ENCODE results near the gene ABR.
"Not testable (repeated sequence)": the region's sequence is repeated elsewhere in the genome, so short reads cannot be mapped to it uniquely, and the experiment has no call there.

ABR gene

DNA sequence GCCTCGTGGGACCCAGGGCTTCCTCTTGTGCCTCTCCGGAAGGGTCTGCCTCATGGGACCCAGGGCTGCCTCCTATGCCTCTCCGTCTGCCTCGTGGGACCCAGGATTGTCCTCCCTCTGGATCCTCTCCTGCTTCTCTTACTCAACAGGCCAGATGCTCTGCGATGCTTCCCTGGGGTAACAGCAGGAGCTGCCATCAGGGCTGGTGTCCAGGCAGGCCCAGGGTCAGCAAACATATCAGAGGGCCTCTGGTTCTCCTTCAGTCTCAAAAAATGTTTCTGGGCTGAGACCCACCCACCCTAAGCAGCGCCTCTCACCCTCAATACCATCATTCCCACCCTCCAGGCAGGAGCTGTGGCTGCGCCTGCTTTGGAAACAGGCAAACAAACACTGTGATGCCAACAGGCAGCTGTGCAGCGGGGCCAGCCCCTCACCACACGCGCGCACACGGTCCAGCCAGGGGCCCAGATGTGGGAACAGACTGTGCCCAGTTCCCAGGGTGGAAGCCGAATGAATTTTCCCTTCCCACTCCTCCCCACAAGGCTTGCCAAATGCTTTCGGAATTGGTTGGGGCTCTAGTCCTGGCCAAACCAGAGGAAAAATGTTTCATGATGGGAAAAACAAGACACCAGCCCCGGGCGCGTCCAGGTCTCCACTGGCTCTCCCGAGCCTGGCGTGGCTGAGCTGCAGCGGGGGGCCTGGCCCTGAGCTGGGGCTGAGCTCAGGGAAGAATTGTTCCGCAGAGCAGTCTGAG, 171.6 kb downstream of the ABR start:
- no peak for DNase-seq (ENCODE audit: low spot score)

DNA sequence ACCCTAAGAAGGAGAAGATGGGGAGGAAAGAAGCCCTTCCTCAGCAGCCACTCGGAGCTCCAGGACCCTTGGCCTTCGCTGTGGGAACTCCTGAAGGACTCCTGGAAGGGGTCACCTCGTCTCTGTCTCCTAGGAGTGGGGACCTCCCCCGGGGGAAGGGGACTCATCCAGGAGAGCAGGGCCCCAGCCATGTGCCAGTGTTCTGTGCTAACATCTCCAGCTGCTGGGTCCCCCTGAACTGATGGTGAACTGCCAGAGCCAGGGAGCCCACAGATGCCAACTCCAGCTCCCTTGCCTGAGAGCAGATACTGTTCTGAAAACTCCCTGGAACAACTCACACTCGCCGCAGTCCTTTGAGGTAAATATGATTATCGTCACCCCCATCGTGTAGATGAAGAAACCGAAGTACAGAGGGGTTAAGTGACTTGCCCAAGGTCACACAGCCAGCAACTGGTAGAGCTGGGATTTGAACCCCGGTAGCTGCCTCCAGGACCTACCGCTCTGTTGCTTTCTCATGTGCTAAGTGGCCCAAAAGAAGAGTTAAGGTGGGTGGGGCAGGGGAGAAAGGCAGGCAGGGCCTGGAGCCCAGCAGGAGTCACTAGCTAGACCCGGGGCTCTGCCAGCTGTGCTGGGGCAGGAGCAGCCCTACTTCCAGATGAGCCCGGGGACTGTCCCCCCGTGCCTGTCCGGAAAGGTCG, 172.3 kb downstream of the ABR start:
- no peak for DNase-seq (ENCODE audit: low spot score)

DNA sequence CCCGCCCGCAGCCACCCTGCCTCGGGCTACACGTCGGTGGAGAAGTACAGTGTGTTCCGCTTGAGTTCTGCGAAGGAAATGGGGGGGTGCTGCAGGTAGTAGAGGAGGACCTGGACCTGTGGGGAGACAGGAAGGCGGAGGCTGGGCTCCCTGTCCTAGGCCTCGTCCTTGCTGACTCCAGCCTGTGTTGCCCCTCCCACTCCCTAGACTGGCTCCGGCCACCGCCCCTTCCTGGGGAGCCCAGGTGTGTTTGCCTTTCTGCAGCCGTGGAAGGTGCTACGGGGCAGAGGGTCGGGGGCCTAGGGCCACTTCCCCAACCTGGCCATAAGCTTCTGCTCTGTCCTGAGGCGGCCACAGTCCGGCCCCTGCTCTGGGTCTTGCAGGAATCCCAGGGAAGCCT, 173.7 kb downstream of the ABR start:
- no peak for DNase-seq (ENCODE audit: low spot score)

DNA sequence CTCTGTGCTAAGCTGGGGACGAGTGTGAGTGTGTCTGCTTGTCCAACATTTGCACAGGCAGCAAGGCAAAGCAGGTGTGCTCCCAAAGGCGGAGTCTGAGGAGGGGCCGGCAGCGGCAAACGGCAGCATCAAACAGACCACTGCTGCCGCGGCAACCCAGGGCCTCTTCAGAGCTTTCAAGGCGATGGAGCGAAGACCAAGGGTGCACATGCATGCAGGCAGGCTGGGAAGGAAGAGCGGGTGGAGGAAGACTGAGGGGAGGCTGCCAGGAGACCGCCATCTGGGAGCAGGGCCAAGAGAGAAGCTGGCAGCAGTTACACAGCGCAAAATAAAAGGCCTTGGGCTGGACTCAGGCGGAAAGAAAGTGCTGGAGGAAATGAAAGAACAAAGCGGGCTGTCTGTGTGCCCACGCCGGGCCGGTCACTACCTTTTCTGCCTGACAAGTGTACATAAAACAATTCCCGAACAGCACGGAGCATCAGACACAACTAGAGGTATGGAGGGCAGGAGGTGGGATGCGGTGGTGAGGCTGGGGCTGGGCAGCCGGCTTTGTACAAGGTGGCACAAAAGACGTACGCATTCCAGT, 174.3 kb downstream of the ABR start:
- DNase-seq (ENCODE audit: low spot score), result peak; percentile 48

DNA sequence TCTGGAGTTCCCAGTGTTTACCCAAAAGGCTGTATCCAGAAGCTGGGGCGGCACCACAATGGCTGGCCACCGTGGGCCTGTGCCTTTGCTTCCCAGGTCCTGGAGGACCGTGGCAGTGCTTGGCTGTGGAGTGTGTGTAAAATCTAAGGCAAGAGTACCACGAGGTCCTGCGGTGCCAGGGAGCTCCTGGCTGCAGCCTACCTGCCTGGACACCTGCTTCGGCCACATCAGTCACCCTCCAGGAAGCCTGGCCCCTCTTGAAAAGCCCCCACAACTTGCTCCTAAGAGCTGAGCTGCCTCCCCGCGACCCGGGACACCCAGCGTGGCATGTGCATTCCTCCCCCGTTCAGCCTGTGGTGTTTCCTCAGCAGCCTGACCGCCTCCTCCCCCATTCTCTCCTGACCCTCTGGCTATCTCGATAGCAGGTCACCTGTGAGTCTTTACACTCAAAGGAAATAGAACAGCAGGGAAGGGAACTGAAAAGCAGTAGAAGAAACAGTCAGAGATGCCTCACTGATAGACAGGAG, 174.9 kb downstream of the ABR start:
- DNase-seq (ENCODE audit: low spot score), result no peak

DNA sequence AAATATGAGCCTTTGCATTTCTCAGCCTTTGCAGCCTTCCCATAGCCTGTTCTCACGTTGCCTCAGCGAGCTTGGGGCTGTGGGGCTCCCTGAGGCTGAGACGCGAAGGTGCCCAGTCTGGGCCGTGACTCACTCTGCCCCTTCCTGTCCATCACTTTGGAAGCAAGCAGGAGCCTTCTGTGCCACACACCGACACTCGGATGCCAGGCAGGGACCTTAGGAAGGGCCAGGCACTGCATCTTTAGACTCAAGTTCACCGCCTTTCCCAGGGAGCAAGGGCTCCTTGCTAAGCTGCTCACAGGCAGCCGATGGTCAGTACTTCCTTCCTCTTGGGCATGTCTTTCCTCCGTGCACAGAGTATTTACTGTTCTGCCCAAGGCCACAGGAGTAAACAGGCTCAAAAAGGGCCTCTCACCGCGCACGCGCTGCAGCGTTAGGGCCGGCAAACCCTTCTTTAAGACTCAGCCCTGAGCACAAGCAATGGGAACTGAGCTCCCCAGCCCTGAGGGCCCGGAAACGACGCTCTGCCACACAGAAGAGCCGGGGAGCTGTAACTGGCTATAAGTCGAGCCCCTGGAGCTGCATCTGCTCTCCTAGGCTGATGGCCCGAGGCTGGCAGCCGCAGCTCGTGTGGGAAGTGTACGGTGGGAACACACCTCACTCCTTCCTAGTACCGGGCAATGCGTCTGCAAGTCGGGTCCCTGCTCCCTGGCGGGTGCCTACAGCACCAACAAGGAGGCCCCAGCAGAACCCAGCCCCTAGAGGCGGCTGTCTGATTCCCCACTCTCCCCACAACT, 175.6 kb downstream of the ABR start:
- DNase-seq (ENCODE audit: low spot score), result no peak

DNA sequence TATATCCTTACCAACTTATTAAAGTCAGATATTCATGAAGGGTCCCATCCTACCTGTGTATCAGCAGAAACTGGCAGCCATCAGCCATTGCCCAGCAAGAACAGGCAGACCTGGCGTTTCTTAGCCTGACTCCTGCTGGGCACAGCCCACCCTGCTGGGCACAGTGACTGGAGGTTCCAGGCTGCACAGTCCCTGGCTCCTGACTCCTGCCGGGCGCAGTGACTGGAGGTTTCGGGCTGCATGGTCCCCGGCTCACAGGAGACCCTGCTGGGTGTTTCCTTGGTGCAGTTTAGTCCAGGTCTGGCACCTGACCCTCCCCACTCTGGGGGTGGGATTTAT, 176.2 kb downstream of the ABR start:
- no peak for DNase-seq (ENCODE audit: low spot score)

DNA sequence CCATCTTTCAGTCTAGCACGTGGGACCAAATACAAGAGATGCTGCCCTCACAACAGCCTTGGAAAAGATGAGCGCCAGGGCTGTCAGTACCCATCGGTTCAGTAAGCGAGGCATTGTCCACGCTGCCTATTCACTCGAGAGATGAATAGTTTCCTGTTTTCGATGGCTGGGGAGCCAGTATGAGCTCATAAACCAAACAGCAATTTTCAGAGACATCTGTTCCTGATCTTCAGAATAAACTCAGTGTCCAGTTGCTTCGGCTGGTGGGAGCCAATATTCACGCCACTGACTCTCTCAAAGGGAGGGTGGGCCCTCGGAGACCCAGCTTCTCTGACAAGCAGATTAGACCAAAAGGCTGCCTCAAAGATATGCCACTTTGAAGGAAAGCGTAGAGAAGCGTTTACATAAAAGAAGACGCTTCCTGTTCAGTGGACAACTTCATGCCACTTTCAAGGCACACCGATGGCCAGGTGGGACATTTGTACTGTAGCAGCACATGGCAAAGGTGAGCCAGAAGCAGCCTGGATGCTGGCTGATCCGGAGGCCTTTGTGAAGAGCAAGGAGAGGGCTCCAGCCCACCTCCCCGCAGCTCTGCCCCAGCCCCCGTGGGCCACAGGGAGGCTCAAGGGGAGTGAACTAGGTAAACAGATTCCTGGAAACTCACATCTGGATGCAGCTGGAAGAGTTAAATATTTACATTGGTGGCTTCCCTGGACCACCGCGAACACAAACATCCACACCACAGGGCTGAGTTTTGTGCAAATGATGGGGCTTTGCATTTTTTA, 176.8 kb downstream of the ABR start:
- no peak for DNase-seq (ENCODE audit: low spot score)

DNA sequence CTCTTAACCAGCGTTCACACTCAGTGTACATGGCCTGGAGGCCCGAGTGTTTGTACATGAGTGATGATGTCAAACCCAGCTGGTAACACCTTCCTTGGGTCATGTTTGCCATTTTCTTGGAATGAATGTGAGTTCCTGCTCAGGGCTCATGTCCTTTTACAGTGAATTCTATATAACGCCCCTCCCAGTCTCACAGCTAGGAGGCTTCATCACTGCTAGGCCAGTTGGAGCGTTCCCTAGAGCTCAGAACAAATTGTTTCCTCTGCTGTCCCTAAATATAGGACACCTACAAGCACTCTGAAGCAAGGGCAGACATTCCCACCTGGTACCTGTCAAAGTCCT, 177.4 kb downstream of the ABR start:
- DNase-seq (ENCODE audit: low spot score), result no peak

DNA sequence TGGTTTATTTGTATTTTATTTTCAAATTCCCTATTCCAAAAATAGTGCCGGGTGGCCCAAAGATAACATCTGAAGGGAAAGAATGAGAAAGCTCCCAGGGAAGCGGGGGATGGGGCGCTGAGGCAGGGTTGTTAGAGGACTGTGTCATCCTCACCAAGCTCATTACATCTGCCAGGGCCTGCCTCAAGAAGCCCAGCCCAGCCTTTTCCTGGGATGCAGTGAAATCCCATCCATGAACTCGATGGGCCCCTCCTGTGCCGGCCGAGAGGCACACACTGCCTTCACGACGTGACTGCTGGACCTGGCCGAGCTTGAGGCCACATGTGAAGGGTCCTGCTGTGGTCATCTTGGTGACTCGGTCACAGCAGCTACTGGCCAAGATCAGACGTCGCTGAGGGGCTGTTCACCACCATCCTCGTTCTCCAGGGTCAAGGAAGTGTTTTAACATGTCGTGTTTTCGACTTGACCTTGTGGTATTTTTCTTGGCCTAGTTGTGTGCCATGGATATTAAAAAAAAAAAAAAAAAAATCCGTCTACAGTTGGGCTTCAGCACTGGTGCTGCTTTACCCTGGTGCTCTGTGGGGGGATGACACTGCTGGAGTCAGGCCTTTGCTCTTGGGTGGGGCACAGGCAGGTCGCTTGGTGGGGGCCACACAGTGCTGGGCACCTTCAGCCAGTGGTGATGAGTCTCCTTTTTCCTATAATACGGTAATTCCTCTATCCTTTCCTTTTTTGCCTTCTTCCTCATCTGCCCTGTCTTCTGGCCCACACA, 178.0 kb downstream of the ABR start:
- DNase-seq (ENCODE audit: low spot score), result no peak

DNA sequence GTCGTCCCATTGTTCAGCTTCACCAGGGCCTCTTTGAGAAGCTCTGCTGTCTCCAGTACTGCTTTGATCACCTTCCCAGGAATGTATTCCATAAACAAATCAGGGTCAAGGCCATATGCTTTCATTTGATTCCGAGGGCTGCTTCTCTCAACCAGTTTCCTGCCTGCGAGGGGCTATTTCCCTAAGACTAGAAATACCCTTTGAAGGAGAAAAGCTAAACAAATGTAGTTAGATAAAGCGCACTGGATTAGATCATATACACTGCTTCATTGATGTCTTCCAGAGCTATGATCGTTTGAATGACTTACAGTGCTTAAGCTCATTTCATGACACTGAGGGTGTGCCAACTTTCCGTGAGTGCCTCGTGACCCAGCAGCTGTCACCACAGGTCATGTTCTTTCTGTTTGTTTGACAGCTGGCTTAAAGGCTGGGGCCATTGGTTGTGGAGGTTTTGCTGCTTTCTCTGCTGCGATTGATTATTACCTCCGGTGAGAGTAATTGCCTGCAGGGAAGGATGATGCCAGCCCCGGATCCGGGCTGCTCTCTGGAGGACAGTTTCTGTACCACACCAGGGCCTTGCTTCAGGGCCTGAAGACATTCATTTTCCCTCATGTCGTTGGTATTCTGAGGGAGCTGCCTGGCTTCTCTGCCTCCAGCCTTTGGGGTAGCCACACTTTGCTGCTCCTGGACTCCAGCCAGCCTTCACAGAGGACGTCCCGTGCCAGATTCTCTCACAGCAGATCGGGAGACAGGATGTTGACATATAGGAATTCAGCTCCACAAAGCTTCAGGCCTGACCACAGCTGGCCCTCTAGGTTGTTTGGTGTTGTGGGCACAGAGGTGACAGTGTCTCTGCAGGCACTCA, 179.0 kb downstream of the ABR start:
- DNase-seq (ENCODE audit: low spot score), result no peak

DNA sequence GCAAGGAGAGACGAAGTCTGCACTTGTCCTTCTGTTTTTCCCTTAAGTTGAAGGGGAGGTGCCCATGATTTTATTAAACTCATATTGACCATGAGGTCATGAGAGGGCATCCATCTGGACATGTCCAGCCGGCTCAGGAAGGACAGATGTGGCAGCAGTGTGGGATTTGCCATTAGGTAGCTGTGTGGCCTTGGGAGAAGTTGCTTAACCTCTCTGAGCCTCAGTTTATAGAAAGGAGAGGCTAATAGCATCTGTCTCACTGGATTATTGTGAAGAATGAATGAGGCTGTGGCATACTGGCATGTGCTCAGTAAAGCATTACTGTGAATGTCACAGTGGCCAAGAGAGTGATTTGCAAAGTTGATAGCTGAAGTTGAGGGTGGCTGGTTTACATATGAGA, 181.7 kb downstream of the ABR start:
- DNase-seq (ENCODE audit: low spot score), result no peak

DNA sequence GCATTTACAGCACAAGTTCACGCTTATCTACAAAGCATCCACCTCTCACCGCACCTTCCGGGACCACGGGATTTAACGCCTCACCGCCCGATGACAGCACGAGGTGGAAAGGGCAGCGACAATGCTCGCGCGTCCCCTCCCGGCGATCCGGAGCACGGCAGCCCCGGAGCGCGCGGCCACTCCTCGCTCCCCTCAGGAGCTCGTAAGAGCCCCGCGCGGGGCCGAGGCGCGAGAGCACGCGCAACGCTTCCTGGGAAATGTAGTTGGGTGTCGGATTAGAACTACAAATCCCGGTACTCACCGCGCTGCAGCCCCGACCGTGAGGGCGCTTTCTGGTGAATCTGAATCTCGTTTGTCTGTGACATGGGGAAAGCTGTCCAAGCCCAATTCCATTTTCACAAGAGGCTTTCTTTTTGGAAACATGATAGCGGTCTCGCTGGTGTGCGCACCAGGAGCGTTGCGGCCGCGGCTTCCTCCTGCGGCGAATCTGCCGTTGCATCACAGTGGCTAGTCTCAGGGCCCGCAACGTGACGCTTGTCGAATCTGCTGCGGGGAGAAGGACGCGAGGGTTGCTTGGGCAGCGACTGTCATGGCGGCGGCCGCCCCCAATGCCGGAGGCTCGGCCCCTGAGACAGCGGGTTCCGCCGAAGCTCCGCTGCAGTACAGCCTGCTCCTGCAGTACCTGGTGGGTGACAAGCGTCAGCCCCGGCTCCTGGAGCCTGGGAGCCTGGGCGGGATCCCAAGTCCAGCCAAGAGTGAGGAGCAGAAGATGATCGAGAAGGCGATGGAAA, 183.0 kb downstream of the ABR start, which contains the start of gene TIMM22:
TIMM22 (plus strand) TSS at position 576 of the 791 bp plus-strand sequence; CDS start at position 590, 14 bp downstream.
- peak; percentile 97 for DNase-seq (ENCODE audit: low spot score)

DNA sequence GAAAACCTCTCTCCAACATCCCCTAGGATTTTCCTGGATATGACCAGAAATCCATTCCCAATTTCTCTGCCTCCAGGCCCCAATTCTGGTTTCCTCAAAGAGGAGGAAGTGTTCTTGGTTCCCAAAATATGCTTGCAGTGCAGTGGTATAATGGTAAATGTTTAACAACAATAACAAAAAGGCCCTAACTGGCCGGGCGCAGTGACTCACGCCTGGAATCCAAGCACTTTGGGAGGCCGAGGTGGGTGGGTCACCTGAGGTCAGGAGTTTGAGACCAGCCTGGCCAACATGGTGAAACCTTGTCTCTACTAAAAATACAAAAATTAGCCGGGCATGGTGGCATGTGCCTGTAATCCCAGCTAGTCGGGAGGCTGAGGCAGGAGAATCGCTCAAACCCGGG, 184.5 kb downstream of the ABR start:
- not testable (repeated sequence) for DNase-seq (ENCODE audit: low spot score)

DNA sequence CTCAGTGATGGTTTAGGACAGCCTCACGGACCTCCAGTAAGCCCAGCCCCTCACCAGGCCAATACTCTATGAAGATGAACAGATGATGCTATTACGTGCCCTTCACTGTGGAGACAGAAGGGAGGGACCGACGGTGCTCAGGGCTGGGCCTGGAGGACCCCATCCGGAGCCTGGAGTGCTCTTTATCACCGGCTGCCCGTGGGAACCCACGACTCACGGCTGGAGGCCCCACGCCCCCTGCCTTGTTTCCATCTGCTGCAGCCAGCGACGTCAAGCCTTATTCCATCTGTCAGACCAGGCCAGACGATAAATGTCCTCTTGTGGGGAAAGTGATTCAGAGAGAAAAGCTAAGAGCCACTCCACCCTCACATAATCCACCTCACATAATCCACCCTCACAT, 186.8 kb downstream of the ABR start:
- DNase-seq (ENCODE audit: low spot score), result no peak

DNA sequence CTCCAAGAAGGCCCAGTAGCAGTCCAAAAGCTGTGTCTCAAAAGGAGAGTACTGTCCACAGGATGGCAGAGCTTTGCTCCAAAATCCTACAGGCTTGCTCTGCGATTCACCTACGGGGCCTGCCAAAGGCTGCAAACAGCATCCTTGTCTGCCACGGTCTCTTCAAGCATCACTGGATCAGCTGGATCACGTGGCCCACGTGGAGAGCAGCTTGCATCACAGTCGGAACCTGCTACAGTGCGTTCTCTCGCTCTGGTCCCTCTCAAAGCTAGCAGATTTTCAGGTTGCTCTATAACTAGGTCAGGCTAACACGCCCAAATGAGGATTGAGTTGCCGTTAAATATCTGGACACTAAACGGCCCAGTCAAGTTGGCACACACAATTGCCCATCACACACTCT, 191.2 kb downstream of the ABR start:
- no peak for DNase-seq (ENCODE audit: low spot score)

DNA sequence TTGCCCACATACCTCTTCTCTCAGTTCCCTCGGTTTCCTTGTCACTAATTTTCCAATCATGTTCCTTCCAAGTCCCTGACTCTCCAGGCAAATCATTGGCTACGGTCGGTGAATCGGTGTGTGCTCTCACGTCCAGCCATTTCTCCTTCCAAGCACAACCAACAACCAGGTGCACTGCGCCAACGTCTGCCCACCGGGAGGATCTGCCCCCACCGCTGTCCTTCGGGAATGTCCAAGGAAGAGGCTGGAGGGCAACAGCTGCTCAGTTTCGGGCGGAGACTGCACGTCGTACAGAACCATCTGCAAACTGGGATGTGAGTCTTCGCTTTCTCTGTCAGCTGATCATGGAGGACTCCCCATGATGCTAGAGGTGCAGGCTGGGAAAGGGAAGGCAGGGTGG, 191.8 kb downstream of the ABR start:
- no peak for DNase-seq (ENCODE audit: low spot score)

DNA sequence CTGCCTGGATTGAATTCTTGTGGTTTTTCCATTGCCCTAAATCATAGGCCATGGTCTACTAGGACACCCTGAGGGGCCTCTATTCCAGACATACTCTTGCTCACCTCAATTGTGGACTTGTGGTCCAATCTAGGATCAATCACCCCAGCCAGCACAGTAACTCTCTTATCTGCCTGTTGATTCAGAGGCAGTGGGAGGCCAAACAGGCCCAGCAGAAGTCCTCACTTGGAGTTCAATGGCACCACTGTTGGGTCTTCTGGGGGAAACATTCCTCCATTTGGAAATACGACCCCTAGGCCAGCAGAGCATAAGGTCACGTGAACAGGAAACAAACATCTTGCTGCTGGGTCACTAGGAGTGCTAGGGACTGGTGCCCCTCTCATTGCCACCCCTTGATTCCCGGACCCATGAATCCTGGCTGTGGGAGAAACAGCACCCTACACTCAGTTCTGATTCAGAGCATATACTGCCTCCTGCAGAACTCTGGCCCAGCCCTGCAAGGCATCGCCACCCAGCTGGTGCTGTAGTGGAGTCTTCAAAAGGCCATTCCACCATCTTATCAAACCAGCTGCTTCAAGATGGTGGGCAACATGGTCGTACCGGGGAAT, 193.4 kb downstream of the ABR start:
- DNase-seq (ENCODE audit: low spot score), result no peak

DNA sequence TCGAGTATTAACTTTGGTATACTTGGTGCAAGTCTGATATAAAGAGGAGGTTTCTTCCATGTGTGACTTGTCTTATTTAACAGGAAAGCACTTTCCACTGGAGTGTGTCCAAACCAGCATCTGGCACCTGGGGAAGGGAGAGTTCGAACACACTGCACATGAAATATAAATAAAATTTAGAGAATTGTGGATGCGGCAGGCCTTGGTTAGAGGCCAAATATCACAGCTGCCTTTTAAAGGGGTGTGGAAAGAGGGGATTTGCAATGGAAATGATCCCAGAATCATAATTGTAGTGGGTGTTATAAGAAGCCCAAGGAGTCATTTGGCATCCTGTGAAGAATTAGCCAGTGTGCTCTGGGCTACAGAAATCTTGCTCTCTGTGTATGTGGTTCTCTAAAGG, 195.9 kb downstream of the ABR start:
- DNase-seq (ENCODE audit: low spot score), result no peak
